PC-3 (cell line): ENCODE results near the gene CACNA1B.

Source experiments
- EZH2phosphoT487 ChIP-seq: fragments of 300-600 bp; sonication (generic); IDR thresholded peaks from 2 replicates; pipeline ENCODE4 v1.6.1; 2018; ENCODE audit warnings: mild to moderate bottlenecking, antibody characterized with exemption, low read length, borderline replicate concordance
- TF ChIP-seq, protein P1 (sequence below): fragments of 300-600 bp; sonication (generic); conservative IDR thresholded peaks from 2 replicates; pipeline ENCODE4 v1.5.1; 2017; ENCODE audit warnings: antibody characterized with exemption, low read depth, mild to moderate bottlenecking, low read length

DNA sequence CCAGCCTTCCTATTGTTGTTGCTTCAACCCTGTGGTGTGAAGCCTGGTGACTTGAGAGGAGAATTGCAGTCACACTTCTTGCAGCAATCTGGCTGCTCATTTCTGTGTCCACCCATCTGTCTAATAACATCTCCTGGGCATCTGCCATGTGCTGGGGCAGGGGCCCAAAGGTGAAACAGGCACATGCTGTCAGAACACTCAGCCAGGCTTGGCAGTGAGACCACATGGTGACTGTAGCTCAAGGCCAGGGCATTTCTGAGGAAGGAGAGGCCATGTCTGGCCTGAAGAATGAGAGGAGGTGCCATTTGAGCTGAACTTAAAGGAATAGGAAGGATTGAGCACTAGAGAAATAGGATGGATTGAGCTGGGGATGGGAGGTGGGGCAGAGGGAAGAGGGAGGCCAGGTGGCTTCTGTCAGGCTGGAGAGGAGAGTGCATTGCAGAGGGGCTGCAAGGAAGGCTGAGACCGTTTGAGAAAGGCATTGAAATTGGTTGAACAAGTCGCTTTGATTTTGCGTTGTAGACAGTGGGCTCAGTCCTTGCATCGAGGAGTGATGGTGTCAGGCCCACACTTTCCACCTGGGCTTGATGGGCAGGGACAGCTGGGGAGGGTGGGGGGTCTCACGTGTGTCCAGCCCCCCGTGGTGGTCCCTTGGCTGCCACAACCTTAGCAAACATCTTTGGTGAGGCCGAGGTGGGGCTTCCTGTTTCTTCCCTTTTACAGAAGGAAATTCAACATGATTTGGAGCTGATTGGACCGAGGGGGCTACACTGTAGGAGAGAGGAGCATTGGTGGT, 222.4 kb downstream of the CACNA1B start:
- TF ChIP-seq, protein P1, sequence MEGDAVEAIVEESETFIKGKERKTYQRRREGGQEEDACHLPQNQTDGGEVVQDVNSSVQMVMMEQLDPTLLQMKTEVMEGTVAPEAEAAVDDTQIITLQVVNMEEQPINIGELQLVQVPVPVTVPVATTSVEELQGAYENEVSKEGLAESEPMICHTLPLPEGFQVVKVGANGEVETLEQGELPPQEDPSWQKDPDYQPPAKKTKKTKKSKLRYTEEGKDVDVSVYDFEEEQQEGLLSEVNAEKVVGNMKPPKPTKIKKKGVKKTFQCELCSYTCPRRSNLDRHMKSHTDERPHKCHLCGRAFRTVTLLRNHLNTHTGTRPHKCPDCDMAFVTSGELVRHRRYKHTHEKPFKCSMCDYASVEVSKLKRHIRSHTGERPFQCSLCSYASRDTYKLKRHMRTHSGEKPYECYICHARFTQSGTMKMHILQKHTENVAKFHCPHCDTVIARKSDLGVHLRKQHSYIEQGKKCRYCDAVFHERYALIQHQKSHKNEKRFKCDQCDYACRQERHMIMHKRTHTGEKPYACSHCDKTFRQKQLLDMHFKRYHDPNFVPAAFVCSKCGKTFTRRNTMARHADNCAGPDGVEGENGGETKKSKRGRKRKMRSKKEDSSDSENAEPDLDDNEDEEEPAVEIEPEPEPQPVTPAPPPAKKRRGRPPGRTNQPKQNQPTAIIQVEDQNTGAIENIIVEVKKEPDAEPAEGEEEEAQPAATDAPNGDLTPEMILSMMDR: no peak
- no peak for TF ChIP-seq EZH2phosphoT487
